CD8-positive, alpha-beta memory T cell (primary cell): ENCODE measurements around the gene MXRA7. TPM values are rescaled to one million over a fixed set of nuclear protein-coding genes. Genes with fewer than 3 reads are reported as not detected.
"Not testable (repeated sequence)": the region's sequence is repeated elsewhere in the genome, so short reads cannot be mapped to it uniquely, and the experiment has no call there.

Experiments
- CTCF ChIA-PET: fragments of 350-600 bp; sonication (Branson Sonifier 250); formaldehyde crosslinking; loops from one replicate; lab custom pipeline; 2021; ENCODE audit warnings: antibody characterized with exemption; lab: Charles Lee
- POLR2A ChIA-PET: fragments of 350-600 bp; sonication (Branson Sonifier 250); formaldehyde crosslinking; loops from one replicate; lab custom pipeline; 2021; ENCODE audit warnings: antibody characterized with exemption; lab: Charles Lee
- DNase-seq, 5 donors: peaks; one replicate each; pipeline versions ENCODE4 v3.0.0 to v3.0.0-alpha.2; 2020 to 2022; ENCODE audit warnings: mixed read lengths in 1 of 5
- H3K27ac ChIP-seq: one replicate; pipeline ENCODE4 v1.7.0; 2013; ENCODE audit warnings: low read depth, mild to moderate bottlenecking, low read length, moderate library complexity
- H3K27me3 ChIP-seq: 2 replicates; pipeline ENCODE4 v1.7.0; 2013; ENCODE audit warnings: low read length, mild to moderate bottlenecking; ENCODE audit not compliant: insufficient read depth, poor library complexity, severe bottlenecking
- H3K36me3 ChIP-seq: 2 replicates; pipeline ENCODE4 v1.7.0; 2013; ENCODE audit warnings: mild to moderate bottlenecking, low read length, moderate library complexity; ENCODE audit not compliant: insufficient read depth
- H3K4me1 ChIP-seq: 2 replicates; pipeline ENCODE4 v1.7.0; 2013; ENCODE audit warnings: mild to moderate bottlenecking, low read length, moderate library complexity; ENCODE audit not compliant: insufficient read depth
- H3K4me3 ChIP-seq: 2 replicates; pipeline ENCODE4 v1.7.0; 2013; ENCODE audit warnings: mild to moderate bottlenecking, low read length
- H3K9me3 ChIP-seq: 2 replicates; pipeline ENCODE4 v1.7.0; 2013; ENCODE audit warnings: mild to moderate bottlenecking, low read length
- H3K27ac Mint-ChIP-seq, 8 donors: one replicate each; pipeline ENCODE4 v1.8.0; 2020 to 2021; ENCODE audit warnings: mixed read lengths in 8 of 8, mild to moderate bottlenecking in 6 of 8, inconsistent platforms in 3 of 8, moderate library complexity in 3 of 8
- H3K27me3 Mint-ChIP-seq, 2 donors: one replicate each; pipeline ENCODE4 v1.8.0; 2020 to 2021; ENCODE audit warnings: mixed read lengths in 2 of 2, mild to moderate bottlenecking in 1 of 2, moderate library complexity in 1 of 2
- H3K36me3 Mint-ChIP-seq, 3 donors: one replicate each; pipeline ENCODE4 v1.8.0; 2020 to 2021; ENCODE audit warnings: mixed read lengths in 3 of 3, inconsistent platforms in 1 of 3, mild to moderate bottlenecking in 1 of 3
- H3K4me1 Mint-ChIP-seq, 3 donors: one replicate each; pipeline ENCODE4 v1.8.0; 2020 to 2021; ENCODE audit warnings: mixed read lengths in 3 of 3, inconsistent platforms in 1 of 3, mild to moderate bottlenecking in 1 of 3
- H3K4me3 Mint-ChIP-seq, 7 donors: one replicate each; pipeline ENCODE4 v1.8.0; 2020 to 2021; ENCODE audit warnings: mixed read lengths in 7 of 7, mild to moderate bottlenecking in 6 of 7, moderate library complexity in 4 of 7, inconsistent platforms in 2 of 7
- H3K9me3 Mint-ChIP-seq, 5 donors: one replicate each; pipeline ENCODE4 v1.8.0; 2020 to 2022; ENCODE audit warnings: mixed read lengths in 5 of 5, mild to moderate bottlenecking in 3 of 5, moderate library complexity in 2 of 5, inconsistent platforms in 1 of 5
- polyA plus RNA-seq: library from polyadenylated mRNA; unstranded; fragments of 300-500 nt; fragmentation: Illumina TruSeq; gene quantifications from one replicate; pipeline ENCODE4 v1.2.3, GENCODE V29; 2021
- total RNA-seq, 2 experiments: library from RNA; stranded (reverse); gene quantifications; one replicate each; pipeline ENCODE4 v1.2.3, GENCODE V29; 2021

MXRA7 gene
- total and polyA plus RNA-seq, 3 experiments from 2014 or later, result 27.1 to 30.6 (median 29.1) TPM

GRCh38 chr17:76726776-76727718 is 16.3 kb upstream of the MXRA7 start, which contains the start of gene METTL23:
Gene METTL23 (plus strand): TSS chr17:76726839. CDS start chr17:76729711, 2,872 bp downstream.
- Mint-ChIP-seq H3K27ac (peak within 1 kb of the TSS; percentile 96 to 100 (median 99)), H3K9me3 (no peaks in the 10 kb centered on the region), H3K27me3 (peaks cover 0 to 4% of the 10 kb centered on the region in 2 donors), H3K36me3 (peaks cover 6 to 76% (median 8%) of the 10 kb centered on the region in 3 donors), H3K4me1 (peaks cover 44 to 75% (median 59%) of the 10 kb centered on the region in 3 donors), H3K4me3 (peak within 1 kb of the TSS; percentile 93 to 100 (median 97))
- Histone ChIP-seq H3K4me1 (peaks cover 55% of the 10 kb centered on the region), H3K27me3 (no peaks in the 10 kb centered on the region), H3K9me3 (no peaks in the 10 kb centered on the region), H3K4me3 (peak within 1 kb of the TSS; percentile 82), H3K27ac (peak within 1 kb of the TSS; percentile 93), H3K36me3 (peaks cover 35% of the 10 kb centered on the region)
- ChIA-PET POLR2A (interaction anchor here (0.7 to 6.0 kb wide), 10 partner anchors 10 to 1211 kb away, joined by 3 to 112 read pairs (median 6); partner anchors contain the start of genes MFSD11, SRSF2 and TSEN54), CTCF (interaction anchor here (0.6 to 5.4 kb wide), 19 partner anchors 9 to 204 kb away, joined by 3 to 52 read pairs (median 4); partner anchors contain the start of genes MFSD11, MGAT5B and SRSF2)
- peak in 4 of 5 donors; percentile 89 to 97 (median 94) for DNase-seq

- peaks cover 13 to 77% (median 14%) of the 10 kb centered on the region in 3 donors for H3K36me3 Mint-ChIP-seq
- H3K4me1 ChIP-seq, result peaks cover 48% of the 10 kb centered on the region
- peak within 1 kb of the TSS; percentile 93 for H3K27ac ChIP-seq
- peak in 1 of 5 donors; percentile 94 for DNase-seq
- no peaks in the 10 kb centered on the region for H3K9me3 ChIP-seq
- H3K4me3 Mint-ChIP-seq, result peak within 1 kb of the TSS; percentile 93 to 100 (median 97)
- CTCF ChIA-PET, result interaction anchor here (1.0 to 5.4 kb wide), 5 partner anchors 10 to 103 kb away, joined by 3 to 52 read pairs (median 4); partner anchors contain the start of genes MFSD11 and SRSF2
- H3K4me1 Mint-ChIP-seq, result peaks cover 46 to 75% (median 59%) of the 10 kb centered on the region in 3 donors
- peaks cover 0 to 4% of the 10 kb centered on the region in 2 donors for H3K27me3 Mint-ChIP-seq
- no peaks in the 10 kb centered on the region for H3K9me3 Mint-ChIP-seq
- H3K4me3 ChIP-seq, result peak within 1 kb of the TSS; percentile 82
- POLR2A ChIA-PET, result interaction anchor here (0.8 to 6.0 kb wide), 6 partner anchors 10 to 1210 kb away, joined by 3 to 112 read pairs (median 15); partner anchors contain the start of genes MFSD11, SRSF2 and TSEN54
- H3K27me3 ChIP-seq, result no peaks in the 10 kb centered on the region
- peak within 1 kb of the TSS; percentile 96 to 100 (median 99) for H3K27ac Mint-ChIP-seq
- peaks cover 37% of the 10 kb centered on the region for H3K36me3 ChIP-seq
Measured at GRCh38 chr17:76726231-76726775, 15.5 kb upstream of the MXRA7 start, which contains the start of gene JMJD6. Gene JMJD6 (minus strand): TSS chr17:76726606. CDS start chr17:76726475, 131 bp downstream.

GRCh38 chr17:76725580-76726230 is 14.9 kb upstream of the MXRA7 start:
- Histone ChIP-seq H3K27ac (peak overlapping the region; percentile 93), H3K9me3 (no peaks in the 10 kb centered on the region), H3K4me3 (peak overlapping the region; percentile 63), H3K36me3 (peaks cover 40% of the 10 kb centered on the region), H3K4me1 (peaks cover 45% of the 10 kb centered on the region), H3K27me3 (no peaks in the 10 kb centered on the region)
- Mint-ChIP-seq H3K4me1 (peaks cover 48 to 75% (median 59%) of the 10 kb centered on the region in 3 donors), H3K27me3 (peaks cover 0 to 4% of the 10 kb centered on the region in 2 donors), H3K9me3 (no peaks in the 10 kb centered on the region), H3K27ac (peak overlapping the region; percentile 93 to 99 (median 98)), H3K4me3 (peak overlapping the region; percentile 91 to 100 (median 95)), H3K36me3 (peaks cover 13 to 80% (median 16%) of the 10 kb centered on the region in 3 donors)
- ChIA-PET CTCF (interaction anchor here (1.0 to 5.4 kb wide), 4 partner anchors 10 to 102 kb away, joined by 3 to 52 read pairs (median 10); partner anchors contain the start of gene SRSF2), POLR2A (interaction anchor here (0.6 to 6.0 kb wide), 8 partner anchors 10 to 1397 kb away, joined by 3 to 112 read pairs (median 10); partner anchors contain the start of genes MFSD11, PRPSAP1 and SRSF2)
- peak; percentile 63 to 90 (median 69) for DNase-seq

GRCh38 chr17:76723812-76724211 is 13.0 kb upstream of the MXRA7 start:
- Histone ChIP-seq H3K4me1 (peaks cover 33% of the 10 kb centered on the region), H3K27ac (no peak overlapping the region), H3K9me3 (no peaks in the 10 kb centered on the region), H3K36me3 (peaks cover 51% of the 10 kb centered on the region), H3K4me3 (no peak overlapping the region), H3K27me3 (no peaks in the 10 kb centered on the region)
- DNase-seq, result no peak
- Mint-ChIP-seq H3K4me1 (peaks cover 42 to 72% (median 50%) of the 10 kb centered on the region in 3 donors), H3K9me3 (no peaks in the 10 kb centered on the region), H3K27me3 (peaks cover 0 to 4% of the 10 kb centered on the region in 2 donors), H3K36me3 (peaks cover 15 to 86% (median 20%) of the 10 kb centered on the region in 3 donors), H3K27ac (peak overlapping the region in 6 of 8 donors; percentile 46 to 98 (median 90)), H3K4me3 (peak overlapping the region in 5 of 7 donors; percentile 5 to 95 (median 44))
- ChIA-PET POLR2A (no interaction called here), CTCF (interaction anchor here (1.0 to 5.4 kb wide), 2 partner anchors 8 to 42 kb away, joined by 3 to 52 read pairs; no protein-coding TSS in a partner anchor)

- not testable (repeated sequence) for H3K27me3 Mint-ChIP-seq, H3K9me3 Mint-ChIP-seq, H3K27me3 ChIP-seq, H3K4me3 ChIP-seq, H3K9me3 ChIP-seq, H3K27ac ChIP-seq, DNase-seq
- Mint-ChIP-seq H3K27ac (peak overlapping the region in 5 of 8 donors; percentile 43 to 96 (median 74)), H3K4me1 (peaks cover 42 to 72% (median 43%) of the 10 kb centered on the region in 3 donors), H3K4me3 (peak overlapping the region in 5 of 7 donors; percentile 12 to 78 (median 41)), H3K36me3 (peaks cover 20 to 93% (median 22%) of the 10 kb centered on the region in 3 donors)
- POLR2A ChIA-PET, result interaction anchor here (0.6 to 0.9 kb wide), 2 partner anchors 10 to 620 kb away, joined by 3 to 10 read pairs; no protein-coding TSS in a partner anchor
- Histone ChIP-seq H3K36me3 (peaks cover 57% of the 10 kb centered on the region), H3K4me1 (peaks cover 28% of the 10 kb centered on the region)
- CTCF ChIA-PET, result interaction anchor here (0.6 to 1.3 kb wide), 5 partner anchors 9 to 287 kb away, joined by 3 to 4 read pairs (median 3); no protein-coding TSS in a partner anchor
Measured at GRCh38 chr17:76722977-76723376, 12.2 kb upstream of the MXRA7 start.

- H3K27ac Mint-ChIP-seq, result peak overlapping the region in 4 of 8 donors; percentile 30 to 96 (median 58)
- H3K27me3 Mint-ChIP-seq, result peaks cover 0 to 4% of the 10 kb centered on the region in 2 donors
- Histone ChIP-seq H3K27me3 (no peaks in the 10 kb centered on the region), H3K36me3 (peaks cover 59% of the 10 kb centered on the region), H3K9me3 (no peaks in the 10 kb centered on the region), H3K27ac (no peak overlapping the region), H3K4me1 (peaks cover 25% of the 10 kb centered on the region), H3K4me3 (no peak overlapping the region)
- peaks cover 20 to 90% (median 22%) of the 10 kb centered on the region in 3 donors for H3K36me3 Mint-ChIP-seq
- H3K4me3 Mint-ChIP-seq, result peak overlapping the region in 1 of 7 donors; percentile 43
- H3K4me1 Mint-ChIP-seq, result peaks cover 37 to 68% (median 39%) of the 10 kb centered on the region in 3 donors
- ChIA-PET POLR2A (no interaction called here), CTCF (interaction anchor here (1.1 to 1.3 kb wide), 2 partner anchors 8 to 13 kb away, joined by 3 to 4 read pairs; no protein-coding TSS in a partner anchor)
- no peaks in the 10 kb centered on the region for H3K9me3 Mint-ChIP-seq
- no peak for DNase-seq
Measured at GRCh38 chr17:76722279-76722678, 11.5 kb upstream of the MXRA7 start.
